Endodermal cell (in vitro differentiated cells): ENCODE measurements around the gene FUBP3. TPM values are rescaled to one million over a fixed set of nuclear protein-coding genes. Genes with fewer than 3 reads are reported as not detected.

Source experiments
- DNase-seq: peaks from one replicate; pipeline ENCODE4 v3.0.0-alpha.2; 2017
- H3K27ac ChIP-seq: 2 replicates; pipeline ENCODE4 v1.5.1; 2013; ENCODE audit warnings: mild to moderate bottlenecking, low read depth, low read length, moderate library complexity
- H3K27me3 ChIP-seq: 2 replicates; pipeline ENCODE4 v1.6.1; 2013; ENCODE audit warnings: mild to moderate bottlenecking, low read length, moderate library complexity; ENCODE audit not compliant: insufficient read depth, control insufficient read depth, poor library complexity, severe bottlenecking
- H3K36me3 ChIP-seq: 2 replicates; pipeline ENCODE4 v1.7.0; 2013; ENCODE audit warnings: mild to moderate bottlenecking, low read length, moderate library complexity; ENCODE audit not compliant: control insufficient read depth, insufficient read depth
- H3K4me1 ChIP-seq: one replicate; pipeline ENCODE4 v1.7.0; 2013; ENCODE audit warnings: low read length; ENCODE audit not compliant: control insufficient read depth, insufficient read depth
- H3K4me3 ChIP-seq: 2 replicates; pipeline ENCODE4 v1.5.1; 2013; ENCODE audit warnings: mild to moderate bottlenecking, low read length, moderate library complexity
- H3K9ac ChIP-seq: 2 replicates; pipeline ENCODE4 v1.6.1; 2013; ENCODE audit warnings: mild to moderate bottlenecking, low read length, moderate library complexity; ENCODE audit not compliant: poor library complexity, severe bottlenecking; ENCODE audit errors: extremely low read depth
- H3K9me3 ChIP-seq: 2 replicates; pipeline ENCODE4 v1.6.1; 2013; ENCODE audit warnings: mild to moderate bottlenecking, low read length, moderate library complexity; ENCODE audit not compliant: control insufficient read depth
- H3K27ac Mint-ChIP-seq: 2 replicates; pipeline ENCODE4 v1.8.0; 2020; ENCODE audit warnings: mixed read lengths
- H3K27me3 Mint-ChIP-seq: 2 replicates; pipeline ENCODE4 v1.8.0; 2021; ENCODE audit warnings: mild to moderate bottlenecking, mixed read lengths; ENCODE audit not compliant: insufficient read depth
- H3K36me3 Mint-ChIP-seq: 2 replicates; pipeline ENCODE4 v1.8.0; 2020; ENCODE audit warnings: low read depth, mixed read lengths
- H3K4me1 Mint-ChIP-seq: 2 replicates; pipeline ENCODE4 v1.8.0; 2020; ENCODE audit warnings: mixed read lengths
- H3K4me3 Mint-ChIP-seq: 2 replicates; pipeline ENCODE4 v1.8.0; 2020; ENCODE audit warnings: mild to moderate bottlenecking, moderate library complexity, mixed read lengths
- H3K9me3 Mint-ChIP-seq: 2 replicates; pipeline ENCODE4 v1.8.0; 2020; ENCODE audit warnings: mild to moderate bottlenecking, mixed read lengths
- WGBS, 2 experiments: methylation state at CpG; one replicate each; pipeline versions ENCODE4 v1.1.5 to v1.1.7; 2013; ENCODE audit warnings: missing lambda C conversion rate in 2 of 2, mixed read lengths in 1 of 2; ENCODE audit not compliant: insufficient coverage in 1 of 2, insufficient read length in 1 of 2; 5-methylcytosine and 5-hydroxymethylcytosine counted together
- total RNA-seq, 2 donors: library from RNA; stranded (reverse); fragmentation: NEBNext Ultra II Directional in 1 of 2; extraction: Animal tissue kit (Norgen Biotek cat#: 25700) in 1 of 2; gene quantifications; 2 replicates in 1 of 2; 3 replicates in 1 of 2; pipeline ENCODE4 v1.2.1, GENCODE V29; 2021
- TF ChIP-seq, protein P1 (sequence below): fragments of 200-600 bp; sonication (generic); conservative IDR thresholded peaks from 2 replicates; pipeline ENCODE4 v1.5.0; 2021; ENCODE audit warnings: antibody characterized with exemption, mild to moderate bottlenecking

FUBP3 gene
- total RNA-seq, 2 donors from 2014 or later: 74.3 to 76.3 TPM

- TF ChIP-seq, protein P1, sequence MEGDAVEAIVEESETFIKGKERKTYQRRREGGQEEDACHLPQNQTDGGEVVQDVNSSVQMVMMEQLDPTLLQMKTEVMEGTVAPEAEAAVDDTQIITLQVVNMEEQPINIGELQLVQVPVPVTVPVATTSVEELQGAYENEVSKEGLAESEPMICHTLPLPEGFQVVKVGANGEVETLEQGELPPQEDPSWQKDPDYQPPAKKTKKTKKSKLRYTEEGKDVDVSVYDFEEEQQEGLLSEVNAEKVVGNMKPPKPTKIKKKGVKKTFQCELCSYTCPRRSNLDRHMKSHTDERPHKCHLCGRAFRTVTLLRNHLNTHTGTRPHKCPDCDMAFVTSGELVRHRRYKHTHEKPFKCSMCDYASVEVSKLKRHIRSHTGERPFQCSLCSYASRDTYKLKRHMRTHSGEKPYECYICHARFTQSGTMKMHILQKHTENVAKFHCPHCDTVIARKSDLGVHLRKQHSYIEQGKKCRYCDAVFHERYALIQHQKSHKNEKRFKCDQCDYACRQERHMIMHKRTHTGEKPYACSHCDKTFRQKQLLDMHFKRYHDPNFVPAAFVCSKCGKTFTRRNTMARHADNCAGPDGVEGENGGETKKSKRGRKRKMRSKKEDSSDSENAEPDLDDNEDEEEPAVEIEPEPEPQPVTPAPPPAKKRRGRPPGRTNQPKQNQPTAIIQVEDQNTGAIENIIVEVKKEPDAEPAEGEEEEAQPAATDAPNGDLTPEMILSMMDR: no peak
- Mint-ChIP-seq H3K27ac (no peak overlapping the region), H3K4me1 (peaks cover 2% of the 10 kb centered on the region), H3K4me3 (no peak overlapping the region), H3K36me3 (no peaks in the 10 kb centered on the region), H3K9me3 (no peaks in the 10 kb centered on the region), H3K27me3 (peaks cover 33% of the 10 kb centered on the region)
- DNase-seq: no peak
- Histone ChIP-seq H3K9ac (no peak overlapping the region), H3K27me3 (peaks cover 21% of the 10 kb centered on the region), H3K9me3 (no peaks in the 10 kb centered on the region), H3K27ac (no peak overlapping the region), H3K4me3 (no peak overlapping the region), H3K36me3 (no peaks in the 10 kb centered on the region), H3K4me1 (no peaks in the 10 kb centered on the region)
- 80 to 92% methylated on average over 1 to 2 of the region's 2 CpGs for WGBS, 2 experiments
Observed at GRCh38 chr9:130541533-130541932, 37.8 kb upstream of the FUBP3 start.

DNA sequence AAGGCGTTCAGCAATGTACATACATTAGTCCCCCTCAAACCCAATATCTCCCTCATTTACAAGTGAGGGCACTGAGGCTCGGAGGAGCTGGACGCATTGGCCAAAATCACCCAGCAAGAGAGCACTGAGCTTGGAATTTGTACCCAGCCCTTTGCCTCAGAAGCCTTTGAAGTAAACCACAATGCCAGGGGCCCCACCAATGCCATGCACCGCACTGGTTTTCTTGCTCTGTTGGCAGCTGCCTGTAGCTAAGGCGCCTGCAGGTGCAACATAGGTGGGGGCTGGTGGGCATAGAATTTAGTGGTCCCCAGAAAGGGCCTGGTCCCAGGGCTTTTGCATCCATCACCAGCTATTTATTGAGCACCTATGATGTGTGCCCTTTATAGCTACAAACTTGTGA lies 37.3 kb upstream of the FUBP3 start:
- H3K27ac Mint-ChIP-seq: no peak overlapping the region
- Histone ChIP-seq H3K27me3 (peaks cover 16% of the 10 kb centered on the region), H3K27ac (no peak overlapping the region), H3K36me3 (no peaks in the 10 kb centered on the region), H3K4me1 (no peaks in the 10 kb centered on the region), H3K9ac (no peak overlapping the region), H3K4me3 (no peak overlapping the region), H3K9me3 (no peaks in the 10 kb centered on the region)
- 66 to 80% methylated on average over 3 to 5 of the region's 5 CpGs for WGBS, 2 experiments
- no peak for DNase-seq
- H3K27me3 Mint-ChIP-seq: peaks cover 28% of the 10 kb centered on the region
- H3K4me1 Mint-ChIP-seq: peaks cover 2% of the 10 kb centered on the region
- no peak overlapping the region for H3K4me3 Mint-ChIP-seq
- H3K9me3 Mint-ChIP-seq: no peaks in the 10 kb centered on the region
- TF ChIP-seq, protein P1: no peak
- H3K36me3 Mint-ChIP-seq: no peaks in the 10 kb centered on the region

DNA sequence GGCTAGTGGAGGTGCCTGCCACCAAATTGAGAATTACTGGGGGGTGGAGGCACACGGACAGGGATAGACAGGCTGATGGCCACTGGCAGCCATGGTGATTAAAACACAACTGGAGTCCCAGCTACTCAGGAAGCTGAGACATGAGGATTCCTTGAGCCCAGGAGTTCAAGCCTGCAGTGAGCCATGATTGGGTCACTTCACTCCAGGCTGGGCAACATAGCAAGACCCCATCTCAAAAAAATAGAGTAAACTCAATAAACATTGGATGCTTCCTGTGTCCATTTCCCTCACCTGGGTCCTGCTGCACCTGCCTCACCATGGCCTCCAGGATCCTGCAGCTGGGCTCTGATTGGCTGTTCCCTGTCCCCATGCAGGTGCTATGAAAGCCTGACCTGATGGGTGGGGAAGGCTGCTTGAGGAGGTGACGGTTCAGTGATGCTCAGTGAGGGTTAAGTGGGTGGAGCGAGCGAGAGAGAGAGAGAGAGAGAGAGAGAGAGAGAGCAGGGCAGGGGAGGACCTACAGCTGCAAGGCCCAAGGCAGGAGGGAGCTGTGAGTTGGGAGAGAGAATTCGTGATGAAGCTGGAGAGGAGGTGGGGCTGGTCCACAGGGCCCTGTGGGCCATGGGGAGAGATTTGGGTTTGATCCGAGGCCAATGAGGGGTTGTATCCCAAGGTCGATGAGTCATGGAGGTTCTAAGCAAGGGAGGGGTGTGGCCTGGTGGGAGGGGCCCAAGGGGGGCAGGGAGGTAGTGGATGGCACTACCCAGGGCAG lies 36.7 kb upstream of the FUBP3 start:
- Mint-ChIP-seq H3K27me3 (peaks cover 23% of the 10 kb centered on the region), H3K36me3 (no peaks in the 10 kb centered on the region), H3K9me3 (no peaks in the 10 kb centered on the region), H3K27ac (no peak overlapping the region), H3K4me3 (no peak overlapping the region), H3K4me1 (peaks cover 1% of the 10 kb centered on the region)
- H3K4me3 ChIP-seq: no peak overlapping the region
- H3K9ac ChIP-seq: no peak overlapping the region
- H3K4me1 ChIP-seq: no peaks in the 10 kb centered on the region
- 79 to 80% methylated on average over 4 to 7 of the region's 7 CpGs for WGBS, 2 experiments
- H3K27me3 ChIP-seq: peaks cover 15% of the 10 kb centered on the region
- TF ChIP-seq, protein P1: no peak
- no peak overlapping the region for H3K27ac ChIP-seq
- peak; percentile 53 for DNase-seq
- H3K36me3 ChIP-seq: no peaks in the 10 kb centered on the region
- no peaks in the 10 kb centered on the region for H3K9me3 ChIP-seq
